ENCODE data around the gene SGK2.

GRCh38 chr20:43563429-43563828 is 4.6 kb downstream of the SGK2 start:
- TF ChIP-seq CTCF (IDR thresholded peaks at IDR 0.05) (no peak), POLR2A (IDR thresholded peaks at IDR 0.05) (no peak)
